Measurements from ENCODE around the gene NFATC1.
"Not testable (repeated sequence)": the region's sequence is repeated elsewhere in the genome, so short reads cannot be mapped to it uniquely, and the experiment has no call there.

NFATC1 gene

GRCh38 chr18:79375441-79376154 is 20.1 kb upstream of the NFATC1 start:
- no peak for DNase-seq

GRCh38 chr18:79376661-79377060 is 19.1 kb upstream of the NFATC1 start:
- DNase-seq: not testable (repeated sequence)

GRCh38 chr18:79377187-79377891 is 18.4 kb upstream of the NFATC1 start:
- DNase-seq: no peak

GRCh38 chr18:79378536-79379250 is 17.0 kb upstream of the NFATC1 start:
- peak; percentile 67 to 77 (median 72) for DNase-seq

- no peak for DNase-seq
These were observed 16.4 kb upstream of the NFATC1 start for GRCh38 chr18:79379251-79379905.

- no peak for DNase-seq
These were observed 15.6 kb upstream of the NFATC1 start for GRCh38 chr18:79379931-79380815.

GRCh38 chr18:79380816-79381806 is 14.6 kb upstream of the NFATC1 start:
- DNase-seq: peak in 3 of 5 experiments; percentile 47 to 68 (median 53)

GRCh38 chr18:79381811-79382311 is 13.9 kb upstream of the NFATC1 start:
- no peak for DNase-seq

- DNase-seq: no peak
These were observed 12.9 kb upstream of the NFATC1 start for GRCh38 chr18:79382681-79383387.

GRCh38 chr18:79383388-79384056 is 12.2 kb upstream of the NFATC1 start:
- DNase-seq: no peak

GRCh38 chr18:79384151-79384807 is 11.5 kb upstream of the NFATC1 start:
- no peak for DNase-seq

GRCh38 chr18:79384834-79385233 is 10.9 kb upstream of the NFATC1 start:
- no peak for DNase-seq

GRCh38 chr18:79385326-79385707 is 10.4 kb upstream of the NFATC1 start:
- DNase-seq: no peak

- DNase-seq: no peak
These were observed 9.9 kb upstream of the NFATC1 start for GRCh38 chr18:79385708-79386341.

- DNase-seq: no peak
These were observed 9.2 kb upstream of the NFATC1 start for GRCh38 chr18:79386547-79386946.

- DNase-seq: no peak
These were observed 8.5 kb upstream of the NFATC1 start for GRCh38 chr18:79387214-79387613.

- DNase-seq: no peak
These were observed 8.1 kb upstream of the NFATC1 start for GRCh38 chr18:79387615-79388014.

GRCh38 chr18:79388043-79388442 is 7.7 kb upstream of the NFATC1 start:
- DNase-seq: no peak

Data from T-helper 2 cell (primary cell).